ENCODE measurements around the gene ABCG1.

ABCG1 gene

DNA sequence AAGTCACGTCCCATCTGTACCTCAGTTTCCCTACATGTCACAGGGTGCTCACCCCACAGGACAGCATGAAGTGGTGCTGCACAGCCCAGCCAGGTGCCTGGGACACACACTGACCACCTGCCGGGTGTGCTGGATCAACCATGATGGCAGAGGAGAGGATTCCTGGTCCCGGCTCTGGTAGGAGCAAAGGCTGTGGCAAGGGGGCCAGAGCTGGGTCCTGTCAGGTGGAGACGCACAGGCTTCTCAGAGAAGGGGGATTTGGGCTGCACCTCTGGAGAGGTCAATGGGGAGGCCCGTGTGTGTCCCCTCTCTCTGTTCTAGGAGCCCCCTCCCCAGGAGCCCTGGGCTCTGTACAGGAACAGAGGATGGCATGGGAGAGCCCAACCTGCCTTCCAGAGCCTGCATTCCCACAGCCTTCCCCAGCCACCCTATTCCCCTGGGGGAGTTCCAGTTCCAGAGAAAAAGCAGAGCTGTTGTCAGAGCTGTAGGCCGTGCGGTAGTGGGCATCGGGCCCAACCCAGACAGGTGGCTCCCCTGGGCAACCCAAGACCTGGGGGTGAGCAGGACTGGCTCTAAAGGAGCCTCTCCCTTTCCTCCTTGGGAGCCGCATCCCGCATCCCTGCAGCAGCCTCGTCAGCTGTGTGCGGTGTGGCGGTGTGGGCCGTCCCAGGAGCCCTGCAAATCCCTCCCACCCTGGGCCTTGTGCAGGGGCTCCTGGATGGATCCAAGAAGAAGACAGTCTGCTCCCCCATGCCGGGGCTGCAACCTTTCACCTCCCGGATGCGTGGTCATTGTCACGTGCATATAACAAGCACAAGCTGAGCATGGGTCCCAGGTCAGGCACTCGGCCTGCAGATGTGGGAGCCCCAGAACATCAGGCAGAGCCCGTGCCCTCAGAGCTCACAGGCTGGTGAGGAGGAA is 99.1 kb downstream of the ABCG1 start:
- no peaks in the 10 kb centered on the region for H3K79me2 ChIP-seq (ENCODE audit: insufficient read depth, low read depth)
- H3K4me3 ChIP-seq (IDR thresholded peaks at IDR 0.05; ENCODE audit: insufficient read depth, low read depth, low read length) = no peak overlapping the region
- no peak overlapping the region for H3K27ac ChIP-seq
- no peaks in the 10 kb centered on the region for H3K4me1 ChIP-seq (ENCODE audit: low read depth, poor library complexity, severe bottlenecking)
- TF ChIP-seq, protein P1, sequence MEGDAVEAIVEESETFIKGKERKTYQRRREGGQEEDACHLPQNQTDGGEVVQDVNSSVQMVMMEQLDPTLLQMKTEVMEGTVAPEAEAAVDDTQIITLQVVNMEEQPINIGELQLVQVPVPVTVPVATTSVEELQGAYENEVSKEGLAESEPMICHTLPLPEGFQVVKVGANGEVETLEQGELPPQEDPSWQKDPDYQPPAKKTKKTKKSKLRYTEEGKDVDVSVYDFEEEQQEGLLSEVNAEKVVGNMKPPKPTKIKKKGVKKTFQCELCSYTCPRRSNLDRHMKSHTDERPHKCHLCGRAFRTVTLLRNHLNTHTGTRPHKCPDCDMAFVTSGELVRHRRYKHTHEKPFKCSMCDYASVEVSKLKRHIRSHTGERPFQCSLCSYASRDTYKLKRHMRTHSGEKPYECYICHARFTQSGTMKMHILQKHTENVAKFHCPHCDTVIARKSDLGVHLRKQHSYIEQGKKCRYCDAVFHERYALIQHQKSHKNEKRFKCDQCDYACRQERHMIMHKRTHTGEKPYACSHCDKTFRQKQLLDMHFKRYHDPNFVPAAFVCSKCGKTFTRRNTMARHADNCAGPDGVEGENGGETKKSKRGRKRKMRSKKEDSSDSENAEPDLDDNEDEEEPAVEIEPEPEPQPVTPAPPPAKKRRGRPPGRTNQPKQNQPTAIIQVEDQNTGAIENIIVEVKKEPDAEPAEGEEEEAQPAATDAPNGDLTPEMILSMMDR (conservative IDR thresholded peaks at IDR 0.05; ENCODE audit: low read depth, low read length) = no peak
- H3K9ac ChIP-seq = no peak overlapping the region
- H3K36me3 ChIP-seq (ENCODE audit: insufficient read depth) = no peaks in the 10 kb centered on the region
- H4K20me1 ChIP-seq (ENCODE audit: insufficient read depth) = no peaks in the 10 kb centered on the region
- H3K4me2 ChIP-seq = no peak overlapping the region
- no peak overlapping the region for H2AFZ ChIP-seq (ENCODE audit: low read depth)
- peaks cover 24% of the 10 kb centered on the region; the same call in 1 of the 2 replicates for H3K27me3 ChIP-seq (ENCODE audit: insufficient read depth, low read depth)

DNA sequence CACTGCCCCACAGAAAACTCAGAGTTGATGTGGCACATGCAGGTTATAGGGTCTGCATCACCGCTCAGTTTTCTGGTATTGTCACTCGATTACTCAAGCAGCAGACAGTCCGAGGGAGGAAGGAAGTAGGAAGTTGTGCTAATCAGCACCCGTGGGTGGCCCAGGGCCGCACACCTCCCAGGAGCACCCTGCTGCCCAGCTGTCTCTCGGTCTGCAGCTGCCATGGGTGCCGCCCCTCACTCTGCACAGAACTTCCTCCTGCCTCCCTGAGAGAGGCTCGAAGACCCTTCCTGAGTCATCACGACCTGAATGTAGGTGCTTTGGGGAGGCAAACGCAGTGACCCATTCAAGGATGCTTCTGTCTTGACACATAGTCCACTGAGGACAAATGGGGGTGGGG is 100.4 kb downstream of the ABCG1 start:
- H2AFZ ChIP-seq (ENCODE audit: low read depth) = no peak overlapping the region
- TF ChIP-seq, protein P1 (conservative IDR thresholded peaks at IDR 0.05; ENCODE audit: low read depth, low read length) = no peak
- no peaks in the 10 kb centered on the region for H3K4me1 ChIP-seq (ENCODE audit: low read depth, poor library complexity, severe bottlenecking)
- no peaks in the 10 kb centered on the region for H3K79me2 ChIP-seq (ENCODE audit: insufficient read depth, low read depth)
- H4K20me1 ChIP-seq (ENCODE audit: insufficient read depth) = no peaks in the 10 kb centered on the region
- no peak overlapping the region for H3K4me2 ChIP-seq
- H3K9ac ChIP-seq = no peak overlapping the region
- no peak overlapping the region for H3K4me3 ChIP-seq (IDR thresholded peaks at IDR 0.05; ENCODE audit: insufficient read depth, low read depth, low read length)
- no peaks in the 10 kb centered on the region for H3K36me3 ChIP-seq (ENCODE audit: insufficient read depth)
- H3K27ac ChIP-seq = no peak overlapping the region
- H3K27me3 ChIP-seq (ENCODE audit: insufficient read depth, low read depth) = peaks cover 16% of the 10 kb centered on the region; the same call in 1 of the 2 replicates

DNA sequence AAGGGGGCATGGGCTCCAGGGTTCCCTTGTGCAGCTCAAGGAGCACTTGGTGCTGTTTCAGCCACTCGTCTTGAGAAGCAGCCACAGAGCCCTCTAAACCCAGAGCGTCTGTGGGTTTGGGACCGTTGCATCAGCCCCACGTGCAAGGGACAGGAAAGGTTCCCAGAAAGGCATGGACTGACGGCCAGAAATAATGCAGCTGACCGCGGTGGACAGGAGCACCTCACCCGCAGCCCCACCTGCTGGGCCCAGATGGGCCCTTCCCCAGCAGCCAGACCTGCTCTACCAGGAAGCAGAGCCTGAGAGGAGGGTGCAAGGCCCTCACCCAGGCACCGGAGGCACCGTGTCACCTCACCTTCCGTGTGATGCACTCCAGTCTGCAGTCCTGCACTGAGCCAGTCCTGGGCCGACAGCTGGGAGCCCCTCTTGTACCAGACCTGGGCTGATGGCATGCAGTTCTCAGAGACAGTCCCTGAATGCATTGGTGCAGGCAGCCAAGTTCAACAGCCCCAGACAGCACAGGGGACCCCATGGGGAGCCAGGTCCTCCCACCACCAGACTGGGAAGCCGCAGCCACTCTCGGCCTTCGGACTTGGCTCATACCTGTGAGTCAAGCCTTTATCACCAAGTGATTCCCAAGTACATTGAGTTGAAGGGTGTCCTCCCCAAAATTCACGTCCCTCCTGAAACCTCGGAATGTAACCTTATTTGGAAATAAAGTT is 101.1 kb downstream of the ABCG1 start:
- Histone ChIP-seq H3K79me2 (ENCODE audit: insufficient read depth, low read depth) (no peaks in the 10 kb centered on the region), H3K36me3 (ENCODE audit: insufficient read depth) (no peaks in the 10 kb centered on the region), H2AFZ (ENCODE audit: low read depth) (no peak overlapping the region), H3K4me1 (ENCODE audit: low read depth, poor library complexity, severe bottlenecking) (no peaks in the 10 kb centered on the region), H3K27me3 (ENCODE audit: insufficient read depth, low read depth) (peaks cover 11% of the 10 kb centered on the region; the same call in 1 of the 2 replicates), H3K4me2 (no peak overlapping the region), H3K9ac (no peak overlapping the region), H3K27ac (no peak overlapping the region), H4K20me1 (ENCODE audit: insufficient read depth) (no peaks in the 10 kb centered on the region), H3K4me3 (IDR thresholded peaks at IDR 0.05; ENCODE audit: insufficient read depth, low read depth, low read length) (no peak overlapping the region)
- TF ChIP-seq, protein P1 (conservative IDR thresholded peaks at IDR 0.05; ENCODE audit: low read depth, low read length) = no peak

DNA sequence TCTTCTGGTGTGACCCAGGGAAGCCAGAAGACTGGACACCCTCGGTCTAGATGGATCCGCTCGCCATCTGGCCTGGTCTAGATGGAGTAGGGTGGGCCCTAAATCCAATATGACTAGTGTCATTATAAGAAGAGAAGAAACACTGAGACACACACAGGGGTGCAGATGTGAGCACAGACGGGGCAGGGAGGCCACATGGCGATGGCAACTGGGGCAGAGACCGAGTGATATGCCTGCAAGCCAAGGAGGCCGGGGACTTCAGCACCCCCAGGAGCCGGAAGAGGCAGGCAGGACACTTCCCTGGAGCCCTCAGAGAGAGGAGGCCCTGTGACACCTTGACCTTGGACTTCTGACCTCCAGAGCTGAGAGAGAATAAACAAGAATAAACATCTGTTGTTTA is 101.9 kb downstream of the ABCG1 start:
- no peak overlapping the region for H3K4me2 ChIP-seq
- peaks cover 4% of the 10 kb centered on the region; the same call in 1 of the 2 replicates for H3K27me3 ChIP-seq (ENCODE audit: insufficient read depth, low read depth)
- H3K9ac ChIP-seq = no peak overlapping the region
- H3K4me1 ChIP-seq (ENCODE audit: low read depth, poor library complexity, severe bottlenecking) = no peaks in the 10 kb centered on the region
- no peak overlapping the region for H3K4me3 ChIP-seq (IDR thresholded peaks at IDR 0.05; ENCODE audit: insufficient read depth, low read depth, low read length)
- no peaks in the 10 kb centered on the region for H3K36me3 ChIP-seq (ENCODE audit: insufficient read depth)
- H4K20me1 ChIP-seq (ENCODE audit: insufficient read depth) = no peaks in the 10 kb centered on the region
- no peak overlapping the region for H3K27ac ChIP-seq
- no peaks in the 10 kb centered on the region for H3K79me2 ChIP-seq (ENCODE audit: insufficient read depth, low read depth)
- TF ChIP-seq, protein P1 (conservative IDR thresholded peaks at IDR 0.05; ENCODE audit: low read depth, low read length) = no peak
- H2AFZ ChIP-seq (ENCODE audit: low read depth) = no peak overlapping the region

All from KMS-11 (cell line).